HG02798 (cell line): Measurements from ENCODE around the gene ATF7.

Experiments used
- ATAC-seq: cut with Tn5 transposase; IDR thresholded peaks from one replicate; pipeline ENCODE4 v1.9.1; 2021; ENCODE audit warnings: mild to moderate bottlenecking; ENCODE audit not compliant: unreplicated experiment, poor library complexity

The ATF7 gene

GRCh38 chr12:53505555-53506449, 120.4 kb downstream of the ATF7 start:
- no peak for ATAC-seq

DNA sequence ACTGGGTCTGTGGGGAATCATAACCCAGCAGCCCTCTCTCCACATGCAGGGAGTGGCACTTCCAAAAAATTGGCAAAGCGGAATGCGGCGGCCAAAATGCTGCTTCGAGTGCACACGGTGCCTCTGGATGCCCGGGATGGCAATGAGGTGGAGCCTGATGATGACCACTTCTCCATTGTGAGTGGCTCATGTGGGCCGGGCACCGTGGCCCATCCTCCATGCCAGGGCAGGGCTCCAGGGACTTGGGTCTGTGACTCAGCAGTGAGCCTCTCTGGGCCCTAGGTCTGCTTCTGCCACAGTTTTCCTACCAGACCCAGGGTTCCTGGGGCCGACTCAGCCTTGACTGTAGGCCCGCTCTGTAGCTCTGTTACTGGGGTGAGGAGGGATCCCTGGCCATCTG, 121.1 kb downstream of the ATF7 start:
- ATAC-seq = no peak

GRCh38 chr12:53504004-53504920, 121.9 kb downstream of the ATF7 start:
- no peak for ATAC-seq

DNA sequence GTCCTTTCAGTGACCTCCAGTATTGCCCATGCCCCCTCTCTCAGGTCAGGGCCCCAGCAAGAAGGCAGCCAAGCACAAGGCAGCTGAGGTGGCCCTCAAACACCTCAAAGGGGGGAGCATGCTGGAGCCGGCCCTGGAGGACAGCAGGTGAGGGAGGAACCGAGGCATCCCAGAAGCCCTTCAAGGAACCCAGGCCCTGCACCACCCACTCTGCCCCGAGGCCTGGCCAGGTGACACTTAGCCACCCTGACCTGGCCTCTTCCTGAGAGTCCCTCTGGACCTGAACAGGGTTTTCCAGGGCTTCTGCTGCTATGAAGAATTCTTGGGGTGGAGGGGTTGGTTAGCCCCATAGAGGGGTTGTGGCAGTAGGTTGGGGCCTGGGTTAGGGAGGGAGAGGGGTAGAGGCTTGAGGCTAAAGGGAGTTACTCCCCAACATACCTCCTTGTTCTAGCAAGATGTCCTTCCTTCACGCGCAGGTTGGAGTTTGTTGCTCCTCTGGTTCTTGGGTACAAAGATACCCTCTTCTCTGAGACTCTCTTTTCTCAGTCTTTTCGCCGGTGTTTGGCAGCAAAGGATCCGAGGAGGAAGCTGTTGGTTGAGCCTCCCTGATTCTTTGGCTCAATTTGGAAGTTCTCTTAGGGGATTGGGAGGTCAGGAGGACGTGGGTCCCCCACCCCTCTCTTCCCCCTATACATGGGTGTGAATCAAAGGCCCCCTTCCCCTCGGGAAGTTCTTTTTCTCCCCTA, 123.0 kb downstream of the ATF7 start:
- no peak for ATAC-seq

DNA sequence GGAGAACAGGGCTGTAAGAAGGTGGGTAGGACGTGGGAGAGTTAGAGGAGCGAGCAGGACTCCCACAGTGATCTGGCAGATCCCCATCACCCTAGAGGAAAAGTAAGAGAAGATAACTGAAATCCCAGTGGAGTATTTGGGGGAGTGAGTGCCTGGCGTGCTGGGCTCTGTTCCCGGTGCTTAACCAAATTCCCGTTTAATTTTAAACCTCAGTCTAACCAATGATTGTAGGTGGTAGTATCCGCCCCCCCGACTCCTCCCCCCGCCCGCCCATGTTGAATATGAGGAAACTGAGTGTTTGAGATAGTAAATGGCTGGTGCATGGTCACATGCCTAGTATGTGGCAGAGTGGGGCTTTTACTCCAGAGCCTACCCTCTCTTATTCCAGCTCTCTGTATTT, 123.9 kb downstream of the ATF7 start:
- no peak for ATAC-seq

GRCh38 chr12:53501615-53502181, 124.5 kb downstream of the ATF7 start:
- ATAC-seq = no peak

DNA sequence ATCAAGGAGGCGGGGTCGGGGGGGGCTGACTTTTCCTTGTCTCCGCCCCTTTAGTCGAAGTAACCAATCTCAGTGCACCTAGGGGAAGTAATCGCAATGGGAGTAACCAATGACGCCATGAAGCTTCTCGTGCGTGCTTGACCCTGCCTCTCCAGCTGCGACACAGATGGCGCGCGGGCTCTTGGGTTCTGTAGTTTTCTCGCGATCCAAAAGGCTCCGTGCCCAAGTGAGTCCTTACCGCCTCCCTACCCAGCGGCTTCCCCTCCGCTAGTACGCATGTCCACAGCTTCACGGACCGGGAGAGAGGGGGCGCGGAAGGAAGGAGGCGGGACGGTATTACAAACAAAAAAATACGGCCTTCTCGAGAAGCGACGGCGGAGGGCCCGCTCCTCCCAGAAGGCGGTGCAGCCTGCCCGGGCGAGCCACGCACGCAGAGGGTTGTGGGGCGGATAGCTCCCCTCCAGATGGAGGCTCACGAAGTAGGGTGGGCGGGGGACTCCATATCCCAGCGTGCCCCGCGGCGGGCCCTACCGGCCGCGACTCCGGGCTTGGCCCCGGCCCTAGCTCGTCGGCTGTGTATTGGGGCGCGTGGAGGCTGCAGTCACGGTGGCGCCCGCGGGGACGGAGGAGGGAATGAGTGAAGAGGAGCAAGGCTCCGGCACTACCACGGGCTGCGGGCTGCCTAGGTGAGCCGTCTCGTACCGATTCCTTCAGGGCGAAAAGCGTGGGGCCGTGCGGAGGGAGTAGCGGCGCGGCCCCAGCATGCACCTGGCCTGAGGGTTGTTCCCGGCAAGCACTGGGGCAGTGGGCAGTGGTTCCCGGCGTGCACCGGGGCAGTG, 125.2 kb downstream of the ATF7 start, which contains the start of gene TARBP2:
Gene TARBP2, plus strand, starts transcription at position 508 of the 839 bp plus-strand sequence. Its CDS starts 126 bp downstream, at position 634.
- ATAC-seq = peak; percentile 81

GRCh38 chr12:53500142-53500775, 125.9 kb downstream of the ATF7 start:
- ATAC-seq = no peak

- no peak for ATAC-seq
Observed at GRCh38 chr12:53499266-53500141, 126.7 kb downstream of the ATF7 start, which contains the start of gene MAP3K12. TSS of gene MAP3K12 (minus strand) at chr12:53499458. CDS start at chr12:53487391, 12,067 bp downstream.

DNA sequence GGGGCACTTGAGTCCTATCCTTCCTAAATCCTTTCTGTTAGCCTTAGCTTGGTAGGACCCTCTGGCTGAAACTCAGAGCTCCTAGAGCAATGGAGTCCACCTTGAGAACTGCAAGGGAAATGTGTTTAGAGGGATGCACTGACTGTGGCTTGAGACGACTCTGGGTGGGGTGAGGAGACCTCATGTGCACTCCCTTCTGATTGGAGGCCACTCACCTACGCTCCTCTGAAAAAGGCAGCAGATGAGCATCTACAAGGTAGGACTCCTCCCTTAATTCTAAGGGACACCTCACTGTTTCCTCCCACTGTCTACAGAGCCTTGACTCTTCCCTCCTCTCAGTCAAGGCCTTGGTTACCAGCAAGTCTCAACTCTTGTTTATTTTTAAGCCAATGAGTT, 127.9 kb downstream of the ATF7 start:
- no peak for ATAC-seq

- ATAC-seq = no peak
Observed at GRCh38 chr12:53497461-53497860, 128.7 kb downstream of the ATF7 start.

DNA sequence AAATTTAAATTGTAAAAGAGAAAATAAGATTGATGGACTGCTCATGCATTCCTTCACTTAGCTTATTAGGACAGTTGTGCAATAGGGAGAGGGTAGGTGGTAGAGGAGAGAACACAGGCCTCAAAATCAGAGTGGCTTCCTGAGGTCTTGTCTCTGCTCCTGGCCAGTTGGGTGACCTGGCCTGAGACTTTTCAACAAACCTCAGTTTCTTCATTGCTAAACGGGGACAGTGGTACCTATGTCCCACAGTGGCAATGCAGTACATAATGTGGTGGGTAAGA, 129.5 kb downstream of the ATF7 start:
- no peak for ATAC-seq

GRCh38 chr12:53495903-53496751, 130.1 kb downstream of the ATF7 start:
- ATAC-seq = no peak

GRCh38 chr12:53493610-53494391, 132.4 kb downstream of the ATF7 start:
- ATAC-seq = no peak

DNA sequence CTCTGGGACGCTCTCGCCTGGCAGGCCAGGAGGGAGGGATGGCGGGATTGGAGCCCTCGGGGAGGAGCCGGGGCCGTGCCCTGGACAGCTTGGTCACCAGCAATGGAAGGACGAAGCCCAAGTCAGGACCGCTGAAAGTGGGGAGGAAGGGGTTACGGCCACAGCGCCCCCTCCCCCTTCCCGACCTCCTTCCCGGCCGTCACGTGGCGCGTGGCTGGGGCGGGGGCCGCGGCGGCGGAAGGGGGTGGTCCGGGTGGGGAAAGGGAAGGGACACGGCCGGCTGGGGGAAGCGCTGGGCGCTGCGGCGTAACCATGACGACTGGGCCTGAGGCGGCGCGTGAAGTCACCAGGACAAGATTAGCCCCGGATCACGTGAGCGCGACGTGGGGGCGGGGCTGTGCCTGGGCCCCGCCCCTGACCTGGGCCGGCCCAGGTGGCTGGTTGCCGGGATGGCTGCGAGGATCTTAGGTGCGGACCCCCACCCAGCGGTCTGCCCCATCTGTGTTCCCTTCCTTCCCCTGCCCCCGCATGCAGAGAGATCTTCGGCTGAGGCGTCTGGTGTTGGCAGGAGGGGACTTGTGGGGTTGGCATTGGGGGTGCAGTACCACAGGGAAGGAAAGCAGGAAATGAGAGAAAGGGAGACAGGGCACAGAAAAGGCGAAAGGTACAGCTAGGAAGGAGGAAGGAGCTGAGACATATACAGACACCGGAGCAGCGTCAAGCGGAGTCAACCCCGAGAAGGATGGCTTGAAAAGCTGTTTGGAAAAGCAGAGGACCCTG, 133.2 kb downstream of the ATF7 start:
- ATAC-seq = peak; percentile 97
